ENCODE results near the gene DUSP8.

The DUSP8 gene

GRCh38 chr11:1566381-1567051 is 5.6 kb downstream of the DUSP8 start:
- DNase-seq (ENCODE audit: low read depth in 2 of 2), result no peak

DNA sequence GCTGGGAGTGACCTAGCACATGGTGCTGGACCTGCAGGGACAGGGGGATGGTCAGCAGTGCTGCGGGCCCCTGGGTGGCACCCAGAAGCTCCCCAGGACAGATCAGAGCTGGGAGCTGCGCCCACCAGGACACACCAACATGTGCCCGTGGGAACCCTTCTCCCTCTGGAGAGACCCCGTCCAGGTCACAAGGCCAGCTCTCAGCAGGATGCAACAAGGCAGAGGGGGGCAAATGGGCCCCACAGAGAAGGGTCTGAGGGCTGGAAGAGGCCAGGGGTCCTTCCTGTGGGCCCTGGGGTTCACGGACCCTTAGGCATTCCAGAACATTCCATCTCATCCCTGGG is 6.2 kb downstream of the DUSP8 start:
- no peak for DNase-seq (ENCODE audit: low read depth in 2 of 2)

- no peak for DNase-seq (ENCODE audit: low read depth in 2 of 2)
Measured at GRCh38 chr11:1565173-1565903, 6.7 kb downstream of the DUSP8 start.

DNA sequence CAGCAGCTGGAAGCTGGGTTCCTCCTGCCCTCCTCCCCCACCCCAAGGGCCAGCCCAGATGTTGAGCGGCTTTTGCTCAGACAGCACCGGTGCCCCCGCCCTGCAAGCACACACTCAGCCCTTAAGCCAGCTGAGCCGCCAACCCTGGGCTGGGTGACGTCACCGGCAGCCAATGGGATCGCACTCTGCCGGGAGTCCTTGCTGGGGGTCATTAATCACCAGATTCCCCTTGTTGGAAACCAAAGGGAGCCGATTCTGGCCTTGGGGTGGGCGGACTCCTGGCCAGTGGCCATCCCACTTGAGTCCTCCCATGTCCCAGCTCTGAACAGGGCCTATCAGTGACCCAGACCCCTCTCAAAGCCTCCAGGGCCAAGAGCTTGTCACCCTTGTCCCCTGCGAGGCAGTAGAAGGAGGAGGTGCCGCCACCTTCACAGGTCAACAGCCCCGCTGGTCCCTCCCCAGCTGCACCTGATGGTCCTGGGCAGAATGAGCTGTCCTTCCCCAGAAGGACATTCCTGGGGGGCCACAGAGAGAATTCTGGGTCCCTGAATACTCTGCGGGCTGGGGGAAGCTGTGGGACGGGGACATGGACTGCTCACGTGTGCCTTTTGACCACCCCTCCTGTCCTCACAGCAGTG is 7.4 kb downstream of the DUSP8 start:
- no peak for DNase-seq (ENCODE audit: low read depth in 2 of 2)

DNA sequence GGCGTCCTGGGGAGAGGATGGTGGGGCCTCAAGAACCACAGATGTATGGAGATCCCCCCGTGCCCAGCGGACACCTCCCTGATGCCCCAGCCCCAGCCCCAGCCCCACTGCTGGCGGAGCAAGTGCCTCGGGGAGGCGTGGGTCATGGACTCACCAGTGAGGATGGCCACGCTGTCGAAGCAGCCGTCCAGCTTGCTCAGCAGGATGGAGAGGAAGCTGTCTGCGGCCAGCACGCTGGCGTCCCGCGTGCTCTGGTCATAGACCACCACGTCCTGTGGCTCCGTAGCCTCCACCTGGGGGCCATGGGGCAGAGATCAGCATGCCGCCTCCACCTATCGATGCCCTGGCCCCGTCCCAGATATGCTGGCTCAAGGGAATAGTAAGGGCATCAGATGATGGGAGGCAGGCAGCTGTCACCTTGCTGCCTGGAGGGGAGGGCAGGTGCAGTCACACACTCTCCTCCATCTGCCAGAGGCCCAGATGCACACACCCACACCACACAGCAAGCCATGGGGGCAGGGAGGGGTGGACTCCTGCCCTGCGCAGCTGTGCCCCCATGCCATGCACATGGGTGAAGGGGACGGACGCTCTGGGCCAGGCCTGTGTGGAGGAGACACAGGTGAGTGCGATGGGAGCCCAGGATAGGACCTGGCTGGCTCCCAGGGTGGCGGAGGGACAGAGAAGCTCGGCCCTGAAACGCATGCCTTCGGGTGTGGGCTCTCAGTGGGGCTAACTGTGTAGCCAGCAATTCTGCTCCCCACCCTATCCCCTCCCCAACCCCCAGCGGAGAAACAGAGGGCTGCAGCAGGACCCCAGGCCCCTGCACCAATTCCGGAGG is 8.2 kb downstream of the DUSP8 start:
- no peak for DNase-seq (ENCODE audit: low read depth in 2 of 2)

GRCh38 chr11:1563149-1563638 is 8.9 kb downstream of the DUSP8 start:
- DNase-seq (ENCODE audit: low read depth in 2 of 2), result no peak

GRCh38 chr11:1562469-1563148 is 9.5 kb downstream of the DUSP8 start:
- no peak for DNase-seq (ENCODE audit: low read depth in 2 of 2)

- no peak for DNase-seq (ENCODE audit: low read depth in 2 of 2)
Measured at GRCh38 chr11:1561955-1562354, 10.1 kb downstream of the DUSP8 start.

DNA sequence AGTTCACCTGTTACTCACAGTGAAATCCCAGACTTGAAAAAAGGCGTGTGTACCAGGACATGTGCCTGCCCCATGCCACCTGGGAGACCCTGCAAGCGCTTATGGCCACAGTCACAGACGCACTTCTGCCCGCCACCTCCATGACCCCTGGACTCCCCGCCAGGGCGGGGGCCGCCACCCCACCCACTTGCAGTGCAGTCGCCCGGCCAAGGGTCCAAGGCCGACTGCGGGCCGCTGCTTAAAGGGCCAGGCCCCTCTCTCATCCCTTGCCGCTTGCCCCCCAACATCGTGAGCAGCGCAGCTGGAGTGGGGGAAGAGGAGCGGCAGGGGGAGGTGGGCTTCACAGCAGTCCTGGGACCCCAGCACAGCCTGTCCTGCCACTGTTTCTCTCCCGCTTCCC is 10.8 kb downstream of the DUSP8 start:
- DNase-seq (ENCODE audit: low read depth in 2 of 2), result no peak

- no peak for DNase-seq (ENCODE audit: low read depth in 2 of 2)
Measured at GRCh38 chr11:1560649-1561251, 11.3 kb downstream of the DUSP8 start.

DNA sequence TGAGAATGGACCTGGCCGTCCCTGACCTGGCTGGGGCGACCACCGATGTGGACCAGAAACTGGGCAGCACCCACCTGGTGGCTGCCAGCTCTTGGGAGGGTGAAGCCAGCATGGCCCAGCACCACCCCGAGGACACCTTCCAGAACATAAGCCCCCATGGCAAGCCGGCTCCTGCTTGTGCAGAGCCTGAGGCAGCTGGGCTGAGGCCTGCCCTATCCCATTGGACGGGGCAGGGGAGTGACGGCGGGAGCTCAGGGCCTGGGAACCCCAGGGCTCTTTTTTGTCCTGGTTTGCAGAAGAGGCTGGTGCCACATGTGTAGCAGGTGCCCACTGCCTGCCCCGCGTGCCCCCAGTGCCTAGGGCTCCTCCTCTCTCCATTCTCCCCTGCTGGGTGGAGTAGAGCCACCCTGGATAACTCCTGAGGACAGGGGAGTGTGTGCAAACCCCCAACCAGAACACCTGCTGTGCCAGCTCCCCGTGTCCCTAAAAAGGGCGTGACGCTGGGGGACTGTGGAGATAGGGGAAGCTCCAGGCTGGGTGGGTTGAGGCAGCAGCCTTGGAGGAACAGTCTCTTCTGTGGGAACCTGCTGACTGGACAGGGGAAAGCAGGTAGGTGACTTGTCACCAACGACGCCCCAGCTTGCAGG is 11.9 kb downstream of the DUSP8 start:
- DNase-seq (ENCODE audit: low read depth in 2 of 2), result no peak

DNA sequence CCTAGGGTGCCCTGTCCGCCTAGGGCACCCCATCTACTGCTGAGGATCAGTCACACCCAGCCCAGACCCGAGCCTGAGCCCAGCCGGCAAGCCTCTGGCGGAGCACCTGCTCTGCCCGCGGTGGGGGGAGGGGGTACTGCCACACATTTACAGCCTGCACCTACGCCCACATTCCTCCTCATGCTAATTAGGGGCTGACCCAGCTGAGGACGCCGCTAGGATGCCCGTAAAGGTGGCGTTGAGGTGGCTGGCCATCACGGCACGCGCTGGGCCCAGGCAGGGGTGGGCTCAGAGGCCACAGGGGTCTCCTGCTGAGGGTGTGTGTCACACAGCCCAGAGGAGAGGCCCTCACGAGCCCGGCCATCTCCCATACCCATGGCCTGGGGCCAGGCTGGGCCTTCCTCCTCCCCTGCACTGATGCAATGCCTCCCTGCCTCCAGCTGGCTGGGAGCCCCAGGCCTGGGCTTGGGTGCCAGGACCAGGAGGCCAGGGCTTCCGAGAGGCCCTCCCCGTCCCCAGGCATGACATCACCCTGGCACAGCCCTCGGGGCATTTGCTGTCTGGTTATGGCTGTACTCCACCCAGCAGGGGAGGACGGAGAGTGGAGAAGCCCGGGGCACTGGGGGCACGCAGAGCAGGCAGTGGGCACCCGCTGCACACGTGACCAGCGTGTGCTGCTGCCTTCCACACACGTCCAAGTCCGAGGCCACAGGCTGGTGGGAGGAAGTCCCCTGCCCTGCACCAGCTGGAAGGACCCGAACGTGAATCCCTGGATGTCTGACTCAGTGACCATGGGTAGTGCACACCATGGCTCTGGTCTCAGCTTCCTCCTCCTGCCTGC is 12.7 kb downstream of the DUSP8 start:
- no peak for DNase-seq (ENCODE audit: low read depth in 2 of 2)

GRCh38 chr11:1558775-1559110 is 13.3 kb downstream of the DUSP8 start:
- no peak for DNase-seq (ENCODE audit: low read depth in 2 of 2)

DNA sequence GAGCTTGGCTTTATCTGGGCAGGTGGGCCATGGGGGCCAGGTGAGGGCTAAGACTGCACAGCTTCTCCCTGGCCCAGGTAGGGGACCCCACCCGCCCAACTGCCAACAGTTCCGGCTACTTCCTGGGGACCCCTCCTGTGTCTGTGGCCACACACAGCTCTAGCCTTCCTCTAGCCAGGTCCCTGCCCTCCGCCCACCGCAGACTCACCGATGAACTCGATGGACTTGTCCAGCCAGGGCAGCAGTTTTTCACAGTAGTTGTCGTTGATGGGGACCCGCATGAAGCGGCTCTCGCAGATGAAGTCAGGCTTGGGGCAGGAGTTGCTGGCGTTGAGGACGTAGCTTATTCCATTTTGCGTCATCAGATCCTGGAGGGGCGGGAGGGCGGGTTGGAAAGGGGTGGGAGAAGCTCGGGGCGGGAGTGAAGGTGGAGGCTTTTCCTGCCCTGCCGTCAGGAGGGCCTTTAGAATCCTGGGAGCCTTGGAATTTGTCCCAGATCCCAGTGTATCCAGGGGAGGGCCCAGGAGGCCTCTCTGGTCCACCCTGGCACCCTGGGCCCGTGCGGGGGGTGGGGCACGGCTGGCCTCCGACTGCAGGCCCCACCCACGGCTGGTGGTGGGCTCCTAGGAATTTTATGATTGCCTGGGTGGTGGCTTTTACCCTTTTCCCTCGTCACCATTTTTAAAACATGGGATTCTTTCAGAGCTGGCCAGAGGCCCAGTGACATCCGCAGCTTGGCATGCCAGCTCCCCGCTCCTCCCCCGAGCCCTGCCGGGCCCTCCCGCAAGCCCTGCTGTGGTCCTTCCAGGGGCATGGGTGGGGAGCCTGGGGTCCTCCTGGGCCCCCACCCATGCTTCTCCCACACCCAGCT is 13.9 kb downstream of the DUSP8 start:
- DNase-seq (ENCODE audit: low read depth in 2 of 2), result no peak

DNA sequence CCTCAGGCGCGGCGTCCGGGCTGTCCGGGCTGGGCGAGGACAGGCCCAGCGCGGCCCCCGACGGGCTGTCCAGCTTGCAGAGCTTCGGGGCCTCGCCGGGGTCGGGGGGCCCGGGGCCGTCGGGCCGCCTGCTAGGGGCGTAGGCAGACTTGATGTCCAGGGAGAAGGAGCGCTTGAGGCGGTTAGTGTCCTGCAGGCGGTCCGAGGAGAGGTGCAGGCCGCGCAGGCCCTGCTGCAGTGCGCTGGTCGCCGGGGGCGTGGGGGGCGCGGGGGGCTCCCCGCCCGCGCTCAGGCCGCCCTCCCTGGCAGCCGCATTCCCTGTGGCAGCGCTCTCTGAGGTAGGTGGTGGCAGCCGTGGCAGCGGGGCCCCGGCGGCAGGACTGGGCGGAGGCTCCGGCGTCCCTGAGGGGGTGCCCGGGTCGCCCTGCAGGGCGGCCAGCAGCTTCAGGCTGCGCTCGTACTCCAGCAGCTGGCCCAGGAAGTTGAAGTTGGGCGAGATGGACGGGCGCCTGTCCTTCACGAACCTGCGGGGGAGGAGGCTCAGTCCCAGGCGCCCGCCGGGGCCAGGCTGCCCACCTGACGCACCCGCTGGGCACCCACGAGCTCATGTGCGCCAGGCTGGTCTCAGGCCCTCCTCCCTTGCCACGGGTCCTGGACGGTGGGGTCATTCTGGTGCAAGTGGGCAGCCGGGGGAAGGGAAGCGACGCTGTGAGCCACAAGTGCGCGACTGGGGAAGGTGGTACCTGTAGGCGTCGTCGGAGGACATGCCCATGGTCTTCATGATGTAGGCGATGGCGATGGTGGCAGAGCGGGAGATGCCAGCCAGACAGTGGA is 14.8 kb downstream of the DUSP8 start:
- DNase-seq (ENCODE audit: low read depth in 2 of 2), result no peak

DNA sequence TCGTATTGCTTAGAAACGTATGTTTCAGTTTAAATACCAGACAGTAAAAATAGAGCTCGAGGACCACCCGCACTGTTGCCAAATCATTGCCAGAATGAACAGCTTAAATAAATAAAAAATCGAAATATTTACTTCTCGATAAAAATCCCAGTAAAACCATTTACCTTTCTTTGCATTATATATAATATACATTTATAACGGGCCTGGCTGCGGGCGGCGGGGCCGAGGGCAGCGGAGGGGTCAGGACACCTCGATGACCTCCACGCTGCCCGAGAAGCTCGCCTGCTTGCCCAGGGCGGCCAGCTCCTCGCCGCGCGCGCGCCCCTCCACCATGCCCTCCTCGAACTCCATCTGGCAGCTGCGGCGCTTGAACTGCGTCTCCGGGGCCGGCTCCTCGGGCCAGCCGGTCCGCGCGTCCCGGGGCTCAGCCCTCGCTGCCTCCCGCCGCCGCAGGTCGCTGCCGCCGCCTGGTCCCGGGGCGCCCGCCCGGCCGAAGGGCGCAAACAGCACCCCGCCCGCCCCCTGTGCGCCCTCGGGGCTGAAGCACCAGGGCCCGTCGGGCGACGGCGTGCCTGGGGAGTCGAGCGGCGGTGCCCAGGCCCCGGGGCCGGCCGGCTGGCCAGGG is 15.7 kb downstream of the DUSP8 start:
- DNase-seq (ENCODE audit: low read depth in 2 of 2), result no peak

DNA sequence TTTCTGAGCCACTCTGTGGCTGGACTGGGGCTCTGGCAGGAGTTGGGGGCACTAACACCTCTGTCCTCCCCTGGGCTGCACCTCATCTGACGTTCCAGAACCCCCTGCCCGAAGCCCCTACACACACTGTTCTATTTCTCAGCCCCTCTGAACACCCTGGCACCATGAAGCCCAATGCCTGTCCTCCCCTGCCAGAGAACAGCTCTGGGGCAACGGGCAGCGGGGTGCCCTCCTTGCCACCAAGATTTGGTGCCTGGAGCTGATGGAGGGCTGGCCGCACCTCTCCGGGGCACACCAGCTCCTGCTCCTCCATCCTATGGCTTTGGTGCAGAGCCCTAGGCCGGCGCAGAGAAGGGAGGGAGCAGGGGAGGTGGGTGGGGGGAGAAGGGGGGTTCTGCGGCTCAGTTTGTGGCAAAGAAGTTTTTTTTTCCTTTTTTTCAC is 16.3 kb downstream of the DUSP8 start:
- no peak for DNase-seq (ENCODE audit: low read depth in 2 of 2)

Data from activated CD8-positive, alpha-beta memory T cell treated with anti-CD3 and anti-CD28 coated beads for 4 hours (primary cell).